HG03280 (cell line): ENCODE measurements around the gene FREY1.

Source experiments
- ATAC-seq: cut with Tn5 transposase; IDR thresholded peaks from one replicate; pipeline ENCODE4 v1.9.1; 2021; ENCODE audit warnings: mild to moderate bottlenecking, moderate library complexity; ENCODE audit not compliant: unreplicated experiment

FREY1 gene

GRCh38 chr11:45929486-45930030 is 22.5 kb upstream of the FREY1 start:
- ATAC-seq: no peak

GRCh38 chr11:45928535-45929215 is 21.6 kb upstream of the FREY1 start:
- ATAC-seq: no peak

- ATAC-seq: no peak
Measured at GRCh38 chr11:45927684-45928413, 20.8 kb upstream of the FREY1 start.

- no peak for ATAC-seq
Measured at GRCh38 chr11:45927332-45927683, 20.2 kb upstream of the FREY1 start.

GRCh38 chr11:45926536-45927331 is 19.7 kb upstream of the FREY1 start:
- no peak for ATAC-seq

GRCh38 chr11:45926001-45926401 is 18.9 kb upstream of the FREY1 start:
- no peak for ATAC-seq

- ATAC-seq: no peak
Measured at GRCh38 chr11:45925550-45925949, 18.5 kb upstream of the FREY1 start.

- no peak for ATAC-seq
Measured at GRCh38 chr11:45924927-45925326, 17.9 kb upstream of the FREY1 start.

GRCh38 chr11:45924036-45924915 is 17.2 kb upstream of the FREY1 start:
- ATAC-seq: no peak

GRCh38 chr11:45922425-45923082 is 15.5 kb upstream of the FREY1 start, which contains the start of gene LARGE2:
Gene LARGE2, plus strand, starts transcription at chr11:45922656. Its CDS starts 227 bp downstream, at chr11:45922883.
- no peak for ATAC-seq

- ATAC-seq: no peak
Measured at GRCh38 chr11:45921561-45922424, 14.7 kb upstream of the FREY1 start.

GRCh38 chr11:45920531-45921477 is 13.7 kb upstream of the FREY1 start:
- ATAC-seq: no peak

- no peak for ATAC-seq
Measured at GRCh38 chr11:45919806-45920530, 12.9 kb upstream of the FREY1 start.

GRCh38 chr11:45918962-45919675 is 12.0 kb upstream of the FREY1 start:
- no peak for ATAC-seq

- peak; percentile 40 for ATAC-seq
Measured at GRCh38 chr11:45918331-45918941, 11.4 kb upstream of the FREY1 start.
